Medulla oblongata (tissue), 1 donor: ENCODE measurements around the gene RESP18.

Source experiments
- DNase-seq: peaks from one replicate; pipeline ENCODE4 v3.0.0-alpha.2; 2015; ENCODE audit errors: extremely low spot score

Gene RESP18

GRCh38 chr2:219278655-219279150 lies 53.8 kb downstream of the RESP18 start:
- DNase-seq = no peak

- peak; percentile 90 for DNase-seq
These were observed 54.6 kb downstream of the RESP18 start for GRCh38 chr2:219277703-219278654.
